Measurements from ENCODE around the gene KDM5D.

KDM5D gene
- total RNA-seq = 0 reads per million in 2 experiments

DNA sequence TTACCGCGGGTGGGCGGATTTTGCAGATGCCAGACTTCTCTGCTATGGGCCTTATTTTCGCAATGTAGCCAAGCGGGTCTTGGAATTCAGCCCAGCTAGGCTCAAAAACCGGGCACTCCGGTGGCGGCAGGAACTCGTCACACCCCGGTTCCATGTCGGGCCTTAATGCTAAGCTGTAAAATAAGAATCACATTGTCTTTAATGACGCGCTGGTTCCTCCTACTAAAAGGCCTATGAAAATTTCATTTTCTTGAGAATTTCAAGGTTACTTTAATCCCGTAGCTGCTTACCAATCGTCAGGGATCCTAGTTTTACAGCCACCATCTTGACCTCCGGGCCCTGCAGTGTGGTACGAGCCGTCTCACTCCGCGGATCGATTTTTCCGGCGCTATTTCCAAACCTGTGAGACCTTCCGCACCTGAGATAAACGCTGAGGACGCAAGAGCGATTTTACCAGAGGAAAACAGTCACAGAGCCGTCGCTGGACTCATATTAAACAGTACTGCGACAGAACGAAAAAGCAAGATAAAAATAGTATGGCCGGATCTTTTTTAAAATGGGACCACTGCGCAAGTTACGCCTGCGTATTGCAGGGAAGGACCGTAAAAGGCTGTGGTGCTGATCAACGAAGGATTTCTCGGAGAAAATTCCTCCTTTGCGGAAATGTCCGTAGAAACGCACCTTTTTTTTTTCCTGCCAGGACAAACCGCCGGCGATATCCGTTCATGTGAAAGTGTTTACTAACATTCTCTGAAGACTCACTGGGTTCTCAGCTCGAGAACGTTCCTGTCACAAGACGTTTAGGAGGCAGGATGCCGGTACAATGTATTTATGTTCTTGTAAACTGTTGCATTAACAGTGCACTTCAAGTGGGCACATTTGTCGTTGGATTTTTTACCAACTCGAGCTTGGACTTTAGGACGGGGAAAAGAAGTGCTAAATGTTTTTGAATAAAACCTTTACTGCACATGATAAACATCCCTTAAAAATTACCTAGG lies at the start of gene KDM5D:
Gene KDM5D (minus strand): TSS at position 346 of the 998 bp plus-strand sequence. CDS start 192 bp downstream, at position 154.
- DNase-seq (ENCODE audit: low read depth) = no peak

DNA sequence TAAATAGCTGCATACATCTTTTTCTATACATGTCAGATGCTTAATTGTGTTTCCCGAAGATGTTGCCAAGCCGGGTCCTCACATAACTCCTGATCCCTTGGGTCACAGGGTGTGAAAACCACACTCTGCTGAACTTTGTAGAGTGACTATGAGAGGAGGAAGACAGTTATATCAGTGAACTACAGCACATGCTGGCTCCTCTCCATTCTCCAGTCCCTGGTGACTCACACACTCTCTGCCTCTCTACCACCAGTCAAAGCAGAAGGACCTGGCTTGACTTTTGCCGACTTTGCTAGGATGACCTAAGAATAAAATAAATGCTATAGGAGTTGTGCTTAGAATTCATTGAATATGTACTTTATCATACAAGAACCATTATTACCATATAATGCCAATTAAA lies 23.8 kb upstream of the KDM5D start:
- no peak for DNase-seq (ENCODE audit: low read depth)

DNA sequence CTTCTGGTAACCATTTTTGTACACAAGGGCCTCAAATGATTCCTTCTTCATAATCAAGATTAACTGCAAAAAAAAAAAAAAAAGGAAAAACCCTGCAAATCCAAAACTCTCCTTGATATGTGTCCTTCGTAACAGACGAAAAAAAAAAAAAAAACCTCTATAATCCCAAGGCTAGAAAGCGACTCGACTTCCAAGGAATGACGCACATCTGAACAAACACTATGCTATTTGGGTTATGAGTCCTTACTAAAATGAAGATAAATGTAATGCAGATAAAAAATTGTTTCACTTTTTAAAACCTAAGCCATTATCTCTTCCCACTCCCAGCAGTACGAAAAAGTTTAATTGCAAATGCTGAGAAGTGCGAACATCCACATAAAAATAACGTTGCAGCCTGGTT lies 1.2 kb downstream of the KDM5D start:
- no peak for DNase-seq (ENCODE audit: low read depth)

DNA sequence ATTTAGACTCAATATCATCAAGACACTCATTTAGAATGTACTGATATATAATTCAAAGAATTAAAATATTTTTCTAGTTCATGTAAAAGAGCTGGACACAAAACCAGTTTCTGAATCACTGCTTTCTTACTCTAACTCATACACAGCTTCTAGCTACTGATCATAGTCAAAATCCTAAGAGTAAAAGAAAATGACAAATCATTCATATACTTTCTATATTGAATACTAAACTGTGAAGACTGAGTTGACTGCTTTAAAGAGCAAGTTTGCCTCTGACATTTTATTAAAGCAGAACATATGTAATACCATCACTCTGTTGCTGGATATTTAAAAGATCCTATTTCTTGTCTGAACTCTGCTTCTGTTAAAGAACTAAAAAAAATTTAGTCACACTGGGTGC lies 2.4 kb downstream of the KDM5D start:
- DNase-seq (ENCODE audit: low read depth) = no peak

DNA sequence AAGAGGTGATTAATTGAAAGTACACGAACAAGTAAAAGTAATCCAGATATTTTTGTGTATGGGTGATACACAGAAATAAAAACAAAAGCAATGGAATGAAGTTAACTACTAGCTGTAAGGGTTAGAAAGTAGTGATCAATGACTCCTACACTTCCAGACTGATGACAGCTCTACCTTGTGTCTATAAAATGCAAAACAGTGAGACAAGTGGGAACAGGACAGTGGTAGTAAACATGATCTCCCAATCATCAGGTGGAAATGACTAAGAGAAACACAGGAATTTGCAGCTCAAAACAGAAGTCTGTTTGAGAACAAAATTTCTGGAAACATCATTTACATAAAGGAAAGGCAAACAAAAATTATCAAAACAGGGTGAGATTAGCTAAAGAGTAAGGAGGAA lies 10.1 kb downstream of the KDM5D start:
- DNase-seq (ENCODE audit: low read depth) = no peak

DNA sequence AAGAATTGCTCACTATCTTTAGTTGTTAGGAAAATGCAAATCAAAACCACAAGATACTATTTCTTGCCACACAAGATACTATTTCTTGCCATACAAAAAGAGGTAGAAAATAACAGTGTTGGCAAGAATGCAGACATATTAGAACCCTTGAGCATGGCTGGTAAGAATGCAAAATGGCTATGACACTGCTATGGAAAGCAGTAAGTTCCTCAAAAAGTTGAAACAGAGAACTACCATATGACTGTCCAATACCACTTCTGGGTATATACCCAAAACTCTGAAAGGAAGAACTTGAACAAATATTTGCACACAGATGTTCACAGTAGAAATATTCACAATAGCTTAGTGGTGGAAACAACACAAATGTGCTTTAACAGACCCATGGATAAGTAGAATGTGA lies 26.6 kb downstream of the KDM5D start:
- no peak for DNase-seq (ENCODE audit: low read depth)

DNA sequence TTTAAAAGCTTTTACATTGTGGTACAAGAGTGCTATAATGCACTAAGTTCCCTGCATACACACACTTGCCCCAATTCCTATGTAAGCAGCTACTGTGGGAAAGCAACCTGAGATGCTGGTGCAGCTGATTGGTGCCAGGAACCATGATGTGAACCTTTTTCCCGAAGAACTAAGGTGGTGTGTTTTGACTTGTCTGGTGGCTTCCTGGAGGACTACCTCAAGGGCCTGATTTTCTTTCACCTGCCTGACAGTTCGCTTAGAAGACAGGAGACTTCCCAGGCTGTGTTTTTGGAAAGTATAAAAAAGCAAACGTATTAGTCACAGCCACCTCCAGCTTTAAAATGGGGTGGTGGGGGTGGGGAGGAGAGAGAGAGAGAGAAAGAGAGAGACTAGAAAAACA lies 27.4 kb downstream of the KDM5D start:
- DNase-seq (ENCODE audit: low read depth) = no peak

DNA sequence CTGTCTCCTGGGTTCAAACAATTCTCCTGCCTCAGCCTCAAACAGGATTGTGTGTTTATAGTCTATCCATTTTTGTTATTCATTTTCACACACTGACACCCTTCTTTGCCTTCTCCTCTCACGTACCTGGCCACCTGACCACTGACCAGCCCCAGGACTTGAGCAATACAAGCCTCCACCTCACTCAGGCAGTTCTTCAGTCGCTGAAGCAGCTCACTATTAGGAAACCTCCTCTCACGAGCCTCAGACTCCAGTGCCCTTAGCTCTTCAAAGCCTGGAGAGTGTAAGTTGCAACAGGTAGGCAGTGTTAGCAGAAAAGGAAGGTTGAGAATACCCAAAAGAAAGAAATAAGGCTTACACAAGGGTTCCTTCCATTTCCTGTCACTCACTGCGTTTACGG lies 29.3 kb downstream of the KDM5D start:
- DNase-seq (ENCODE audit: low read depth) = no peak

DNA sequence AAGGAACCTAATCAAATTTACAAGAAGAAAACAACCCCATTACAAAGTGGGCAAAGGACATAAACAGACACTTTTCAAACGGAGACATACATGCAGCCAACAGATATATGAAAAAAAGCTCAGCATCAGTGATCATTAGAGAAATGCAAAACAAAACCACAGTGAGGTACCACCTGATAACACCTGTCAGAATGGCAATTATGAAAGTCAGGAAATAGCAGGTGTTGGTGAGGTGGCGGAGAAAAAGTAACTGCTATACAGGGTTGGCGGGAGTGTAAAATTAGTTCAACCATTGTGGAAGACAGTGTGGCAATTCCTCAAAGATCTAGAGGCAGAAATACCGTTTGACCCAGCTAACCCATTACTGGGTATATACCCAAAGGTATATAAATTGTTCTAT lies 31.1 kb downstream of the KDM5D start:
- DNase-seq (ENCODE audit: low read depth) = no peak

DNA sequence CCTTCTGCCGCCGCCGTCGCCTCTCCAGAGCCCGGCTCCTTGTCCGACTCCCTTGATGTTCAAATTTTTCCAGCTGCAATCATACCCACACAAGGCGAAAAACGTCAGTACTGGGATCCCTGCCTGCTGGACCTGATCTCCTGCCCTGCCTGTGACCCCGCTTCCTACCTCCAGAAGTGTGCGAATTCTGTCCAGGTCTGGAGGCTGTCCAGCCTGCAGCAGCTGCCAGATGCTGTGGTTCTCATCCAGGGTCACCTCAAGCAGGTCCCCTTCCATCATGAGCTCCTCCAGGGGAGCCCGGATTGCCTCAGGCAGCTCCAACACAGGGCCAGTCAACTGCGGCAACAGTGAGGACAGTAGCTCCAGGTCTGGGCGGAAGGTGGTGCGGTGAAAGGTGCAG lies 38.3 kb downstream of the KDM5D start:
- no peak for DNase-seq (ENCODE audit: low read depth)

DNA sequence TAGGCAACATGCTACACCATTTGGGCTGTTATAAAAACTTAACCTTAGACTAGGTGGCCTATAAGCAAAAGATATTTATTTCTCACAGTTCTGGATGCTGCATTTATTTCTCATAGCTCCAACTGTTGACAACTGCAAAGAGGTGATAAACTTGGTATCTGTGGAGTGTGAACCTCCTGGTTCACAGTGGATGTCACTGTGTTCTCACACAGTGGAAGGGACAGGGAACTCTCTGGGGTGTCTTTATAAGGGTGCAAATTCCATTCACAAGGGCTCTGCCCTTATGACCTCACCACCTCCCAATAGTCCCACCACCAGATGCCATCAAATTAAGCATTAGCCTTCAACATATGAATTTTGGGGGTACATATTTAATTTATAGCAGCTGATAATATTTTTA lies 46.0 kb downstream of the KDM5D start:
- no peak for DNase-seq (ENCODE audit: low read depth)

DNA sequence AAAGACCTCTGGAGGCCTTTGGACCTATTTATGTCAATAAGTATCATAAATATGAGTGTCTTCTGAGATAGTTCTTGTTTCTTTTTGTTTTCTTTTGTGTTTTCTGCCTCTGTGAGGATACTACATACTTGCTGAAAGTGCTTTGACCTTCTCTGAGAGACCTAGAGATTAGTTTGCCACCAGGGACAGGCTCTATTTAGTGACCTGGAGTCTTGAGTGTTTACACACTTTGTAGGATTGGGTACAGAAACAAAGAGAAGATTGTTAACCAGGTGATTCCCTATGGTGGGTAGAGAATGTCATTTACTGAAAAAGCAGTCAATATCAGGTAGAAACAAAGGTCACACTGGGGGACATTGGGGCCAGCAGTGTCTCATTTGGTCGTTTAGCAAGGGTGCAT lies 63.7 kb downstream of the KDM5D start:
- no peak for DNase-seq (ENCODE audit: low read depth)

All from T follicular helper cell (primary cell).